Aortic smooth muscle cell (primary cell): ENCODE data around the gene GADD45G. TPM values are rescaled to one million over a fixed set of nuclear protein-coding genes. Genes with fewer than 3 reads are reported as not detected.

Experiments
- total RNA-seq: library from RNA; depleted of rRNA; stranded (reverse); fragments of >200 nt; gene quantifications from 2 replicates; pipeline ENCODE4 v1.2.3, GENCODE V29; 2014

Gene GADD45G
- 0.31 and 0.53 TPM in 2 replicates for total RNA-seq

GRCh38 chr9:89604729-89605464, at the start of gene GADD45G:
GADD45G (plus strand) TSS chr9:89605012; CDS start chr9:89605122, 110 bp downstream.

Other genes with a start within 250 kb of the GADD45G start
- 0.13 and 0.25 TPM in 2 replicates for gene SEMA4D, start 106.9 kb upstream of the GADD45G start, total RNA-seq